GM12878 (cell line): ENCODE data around the gene TUT1. TPM values are rescaled to one million over a fixed set of nuclear protein-coding genes. Genes with fewer than 3 reads are reported as not detected.

ENCODE experiments used
- ATF2 ChIP-seq: IDR thresholded peaks from 2 replicates; pipeline ENCODE4 v1.6.1; 2012; ENCODE audit warnings: low read length, inconsistent platforms
- BMI1 ChIP-seq: fragments of 450-650 bp; IDR thresholded peaks from 2 replicates; pipeline ENCODE4 v1.6.1; 2016; ENCODE audit warnings: mild to moderate bottlenecking, moderate library complexity, borderline replicate concordance
- CHD2 ChIP-seq: IDR thresholded peaks from 2 replicates; pipeline ENCODE4 v1.6.1; 2011; ENCODE audit warnings: low read depth, low read length, improper control_type of control experiment, borderline replicate concordance
- DPF2 ChIP-seq: fragments of 450-650 bp; IDR thresholded peaks from 2 replicates; pipeline ENCODE4 v1.6.1; 2017; ENCODE audit warnings: mild to moderate bottlenecking
- EGR1 ChIP-seq, 2 experiments: IDR thresholded peaks; 1 replicate in 1 of 2; 2 replicates in 1 of 2; pipeline ENCODE4 v1.6.1; 2011 to 2012; ENCODE audit warnings: low read depth in 2 of 2, low read length in 2 of 2, borderline replicate concordance in 1 of 2, mild to moderate bottlenecking in 1 of 2, moderate library complexity in 1 of 2
- JUND ChIP-seq: IDR thresholded peaks from 2 replicates; pipeline ENCODE4 v1.6.1; 2012; ENCODE audit warnings: low read depth, mild to moderate bottlenecking, low read length, improper control_type of control experiment, moderate library complexity
- NFYB ChIP-seq: IDR thresholded peaks from 2 replicates; pipeline ENCODE4 v1.6.1; 2011; ENCODE audit warnings: low read depth, mild to moderate bottlenecking, low read length, improper control_type of control experiment, moderate library complexity; ENCODE audit not compliant: insufficient read depth
- NKRF ChIP-seq: fragments of 450-650 bp; conservative IDR thresholded peaks from 2 replicates; pipeline ENCODE4 v1.6.1; 2017; ENCODE audit warnings: mild to moderate bottlenecking, moderate library complexity
- PBX3 ChIP-seq: IDR thresholded peaks from 2 replicates; pipeline ENCODE4 v1.6.1; 2011; ENCODE audit warnings: mild to moderate bottlenecking, low read depth, low read length, moderate library complexity; ENCODE audit not compliant: insufficient replicate concordance
- PKNOX1 ChIP-seq: fragments of 450-650 bp; IDR thresholded peaks from 2 replicates; pipeline ENCODE4 v1.6.1; 2016; ENCODE audit warnings: mild to moderate bottlenecking
- RAD21 ChIP-seq: IDR thresholded peaks from 2 replicates; pipeline ENCODE4 v1.6.1; 2011; ENCODE audit warnings: mild to moderate bottlenecking, low read depth, low read length, moderate library complexity; ENCODE audit not compliant: insufficient read depth
- SKIL ChIP-seq: fragments of 450-650 bp; IDR thresholded peaks from 2 replicates; pipeline ENCODE4 v1.6.1; 2017; ENCODE audit warnings: mild to moderate bottlenecking, low read depth, inconsistent platforms; ENCODE audit not compliant: poor library complexity, severe bottlenecking
- SMC3 ChIP-seq: IDR thresholded peaks from 2 replicates; pipeline ENCODE4 v1.6.1; 2011; ENCODE audit warnings: low read length, improper control_type of control experiment, borderline replicate concordance
- SP1 ChIP-seq: IDR thresholded peaks from one replicate; pipeline ENCODE4 v1.6.1; 2011; ENCODE audit warnings: low read depth, low read length
- SREBF2 ChIP-seq: IDR thresholded peaks from 2 replicates; pipeline ENCODE4 v1.6.1; 2012; ENCODE audit warnings: mild to moderate bottlenecking, low read length
- SUZ12 ChIP-seq: fragments of 200-600 bp; sonication (generic); IDR thresholded peaks from one replicate; pipeline ENCODE4 v1.6.1; 2018; ENCODE audit warnings: antibody characterized with exemption, mild to moderate bottlenecking; ENCODE audit not compliant: unreplicated experiment
- TCF12 ChIP-seq: IDR thresholded peaks from 2 replicates; pipeline ENCODE4 v1.6.1; 2011; ENCODE audit warnings: low read depth, mild to moderate bottlenecking, low read length
- ZNF207 ChIP-seq: fragments of 450-650 bp; IDR thresholded peaks from 2 replicates; pipeline ENCODE4 v1.6.1; 2014; ENCODE audit warnings: antibody characterized with exemption, mild to moderate bottlenecking, borderline replicate concordance
- ZNF217 ChIP-seq: fragments of 450-650 bp; IDR thresholded peaks from 2 replicates; pipeline ENCODE4 v1.6.1; 2017; ENCODE audit warnings: antibody characterized with exemption, mild to moderate bottlenecking
- ZNF274 ChIP-seq: IDR thresholded peaks from one replicate; pipeline ENCODE4 v1.8.0; 2011; ENCODE audit not compliant: insufficient read length, insufficient read depth
- polyA plus RNA-seq, 11 experiments: library from polyadenylated mRNA; depleted of rRNA in 4 of 11; unstranded in 6 of 11; stranded (reverse) in 5 of 11; fragments of >200 nt; fragmentation: Nextera tagmentation in 4 of 11; fragmentation: Illumina TruSeq in 1 of 11; extraction: Ambion mirVana in 4 of 11; extraction: Trizol in 1 of 11; gene quantifications; 1 replicate in 1 of 11; 2 replicates in 10 of 11; pipeline versions ENCODE4 v1.2.1 to v1.2.3, GENCODE V29; 2011 to 2016; ENCODE audit warnings: inconsistent platforms in 2 of 11, missing spikeins in 2 of 11, low read depth in 1 of 11
- total RNA-seq, 4 experiments: library from RNA; depleted of rRNA in 3 of 4; stranded (reverse); fragments of >200 nt in 3 of 4; fragmentation: Illumina TruSeq in 1 of 4; extraction: Trizol in 1 of 4; gene quantifications; 2 replicates each; pipeline versions ENCODE4 v1.2.1 to v1.2.3, GENCODE V29; 2013 to 2021

Gene TUT1
- total and polyA plus RNA-seq, 10 of the 15 experiments (the other 5 are each of a cell fraction or from before 2014, with no cell fraction given), result 1.1 to 29.9 (median 16.2) TPM

- TF ChIP-seq ZNF217, result no peak
- no peak for TF ChIP-seq BMI1
- peak; percentile 58 for TF ChIP-seq SP1
- no peak for TF ChIP-seq DPF2
- TF ChIP-seq JUND, result 0 out of 2 replicates have a peak, but pooled peaks have one; percentile 14
- peak; percentile 90 for TF ChIP-seq CHD2
- no peak for TF ChIP-seq ATF2
- no peak for TF ChIP-seq ZNF274
- peak; percentile 66 for TF ChIP-seq NKRF
- TF ChIP-seq SMC3, result no peak
- no peak for TF ChIP-seq SUZ12
- peak; percentile 49 for TF ChIP-seq SKIL
- no peak for TF ChIP-seq RAD21
- 0 out of 2 replicates have a peak, but pooled peaks have one; percentile 69 for TF ChIP-seq ZNF207
- TF ChIP-seq SREBF2, result no peak
- peak; percentile 87 for TF ChIP-seq PKNOX1
- peak; percentile 64; the same call in 1 of the 2 replicates for TF ChIP-seq NFYB
- no peak for TF ChIP-seq PBX3
- no peak for TF ChIP-seq EGR1 (IDR thresholded peaks at IDR 0.05; ENCODE audit: borderline replicate concordance in 1 of 2, low read depth in 2 of 2, low read length in 2 of 2)
- TF ChIP-seq TCF12, result peak; percentile 34; the same call in 1 of the 2 replicates
These were observed 17.5 kb downstream of the TUT1 start, which contains the start of gene EEF1G (continued) for GRCh38 chr11:62573592-62574362.
